GM23338 (cell line): ENCODE measurements around the gene EML4. TPM values are rescaled to one million over a fixed set of nuclear protein-coding genes. Genes with fewer than 3 reads are reported as not detected.

Experiments used
- ATAC-seq: fragments of 200-7000 bp; cut with Tn5 transposase; 3 replicates; pipeline ENCODE4 v1.9.1; 2020
- DNase-seq: peaks from one replicate; pipeline ENCODE4 v3.0.0-alpha.2; 2015; ENCODE audit warnings: low spot score
- H2AFZ ChIP-seq: fragments of 200-600 bp; sonication (generic); 2 replicates; pipeline ENCODE4 v1.8.0; 2016; ENCODE audit warnings: antibody characterized with exemption, mild to moderate bottlenecking, moderate library complexity
- H3F3A ChIP-seq: fragments of 200-600 bp; sonication (generic); replicated peaks from 2 replicates; pipeline ENCODE4 v1.8.0; 2017; ENCODE audit warnings: antibody characterized with exemption, mixed run types, low read depth
- H3K27ac ChIP-seq: fragments of 200-600 bp; sonication (generic); 2 replicates; pipeline ENCODE4 v1.6.1; 2016; ENCODE audit warnings: low read depth
- H3K27me3 ChIP-seq: fragments of 200-600 bp; sonication (generic); 2 replicates; pipeline ENCODE4 v1.8.0; 2016; ENCODE audit warnings: mild to moderate bottlenecking, mixed run types, moderate library complexity; ENCODE audit not compliant: insufficient read depth
- H3K36me3 ChIP-seq: fragments of 200-600 bp; sonication (generic); 2 replicates; pipeline ENCODE4 v1.8.0; 2016; ENCODE audit warnings: mild to moderate bottlenecking; ENCODE audit not compliant: insufficient read depth
- H3K4me1 ChIP-seq: fragments of 200-600 bp; sonication (generic); 2 replicates; pipeline ENCODE4 v1.8.0; 2016; ENCODE audit warnings: mild to moderate bottlenecking, moderate library complexity; ENCODE audit not compliant: insufficient read depth
- H3K4me2 ChIP-seq: fragments of 200-600 bp; sonication (generic); 2 replicates; pipeline ENCODE4 v1.7.1; 2017; ENCODE audit warnings: mixed run types
- H3K4me3 ChIP-seq: fragments of 200-600 bp; sonication (generic); 2 replicates; pipeline ENCODE4 v1.6.1; 2016; ENCODE audit warnings: mixed run types
- H3K79me2 ChIP-seq: fragments of 200-600 bp; sonication (generic); replicated peaks from 2 replicates; pipeline ENCODE4 v1.8.0; 2017; ENCODE audit warnings: mild to moderate bottlenecking; ENCODE audit not compliant: insufficient read depth
- H3K9me2 ChIP-seq: fragments of 200-600 bp; sonication (generic); 2 replicates; pipeline ENCODE4 v1.8.0; 2017; ENCODE audit not compliant: insufficient read depth
- H4K20me1 ChIP-seq: fragments of 200-600 bp; sonication (generic); replicated peaks from 2 replicates; pipeline ENCODE4 v1.8.0; 2017; ENCODE audit warnings: mild to moderate bottlenecking; ENCODE audit not compliant: insufficient read depth
- H3K27ac Mint-ChIP-seq: 2 replicates; pipeline ENCODE4 v1.8.0; 2020; ENCODE audit warnings: inconsistent platforms, mild to moderate bottlenecking, moderate library complexity, mixed read lengths
- H3K27me3 Mint-ChIP-seq: 3 replicates; pipeline ENCODE4 v1.8.0; 2022; ENCODE audit warnings: low read depth, mild to moderate bottlenecking, moderate library complexity, mixed read lengths, inconsistent platforms; ENCODE audit not compliant: insufficient read depth, poor library complexity
- H3K36me3 Mint-ChIP-seq: 3 replicates; pipeline ENCODE4 v1.8.0; 2021; ENCODE audit warnings: low read depth, mild to moderate bottlenecking, inconsistent platforms, moderate library complexity, mixed read lengths
- H3K4me1 Mint-ChIP-seq: 3 replicates; pipeline ENCODE4 v1.8.0; 2020; ENCODE audit warnings: mild to moderate bottlenecking, inconsistent platforms, mixed read lengths
- H3K4me3 Mint-ChIP-seq: 3 replicates; pipeline ENCODE4 v1.8.0; 2021; ENCODE audit warnings: moderate library complexity, mild to moderate bottlenecking, inconsistent platforms, mixed read lengths
- H3K9me3 Mint-ChIP-seq: 3 replicates; pipeline ENCODE4 v1.8.0; 2020; ENCODE audit warnings: moderate library complexity, mild to moderate bottlenecking, inconsistent platforms, mixed read lengths
- CREB1 ChIP-seq: fragments of 250-450 bp; sonication (Bioruptor Pico); IDR thresholded peaks from 2 replicates; pipeline ENCODE4 v1.5.0; 2020; ENCODE audit warnings: low read depth, mild to moderate bottlenecking, moderate library complexity
- CTCF ChIP-seq, 2 experiments: fragments of 200-600 bp in 1 of 2; sonication (generic) in 1 of 2; conservative IDR thresholded peaks; 2 replicates each; pipeline versions ENCODE4 v1.5.1 to v1.6.1; 2016 to 2017; ENCODE audit warnings: antibody characterized with exemption in 2 of 2, low read depth in 2 of 2, mild to moderate bottlenecking in 2 of 2, moderate library complexity in 1 of 2
- EZH2 ChIP-seq: fragments of 200-600 bp; sonication (generic); IDR thresholded peaks from one replicate; pipeline ENCODE4 v1.8.0; 2017; ENCODE audit warnings: antibody characterized with exemption, mild to moderate bottlenecking, low read depth; ENCODE audit not compliant: unreplicated experiment
- JUNB ChIP-seq: IDR thresholded peaks from one replicate; pipeline ENCODE4 v1.6.1; 2016; ENCODE audit warnings: antibody characterized with exemption; ENCODE audit not compliant: unreplicated experiment
- NANOG ChIP-seq: IDR thresholded peaks from 2 replicates; pipeline ENCODE4 v1.6.1; 2016; ENCODE audit warnings: antibody characterized with exemption, borderline replicate concordance
- STAT1 ChIP-seq: IDR thresholded peaks from one replicate; pipeline ENCODE4 v1.6.1; 2016; ENCODE audit warnings: antibody characterized with exemption; ENCODE audit not compliant: unreplicated experiment
- ZNF114 ChIP-seq: fragments of 250-450 bp; sonication (Bioruptor Pico); IDR thresholded peaks from 2 replicates; pipeline ENCODE4 v1.5.0; 2020; ENCODE audit warnings: mild to moderate bottlenecking, moderate library complexity
- ZNF331 ChIP-seq: fragments of 250-450 bp; sonication (Bioruptor Pico); IDR thresholded peaks from 2 replicates; pipeline ENCODE4 v1.5.0; 2020; ENCODE audit warnings: low read depth, mild to moderate bottlenecking, moderate library complexity
- ZNF462 ChIP-seq: fragments of 250-450 bp; sonication (Bioruptor Pico); IDR thresholded peaks from 2 replicates; pipeline ENCODE4 v1.5.0; 2020; ENCODE audit warnings: mild to moderate bottlenecking, moderate library complexity
- polyA plus RNA-seq: library from polyadenylated mRNA; unstranded; fragments of >200 nt; fragmentation: Nextera tagmentation; extraction: Ambion mirVana; gene quantifications from 2 replicates; pipeline ENCODE4 v1.2.1, GENCODE V29; 2016
- total RNA-seq: library from RNA; depleted of rRNA; stranded (reverse); fragments of >200 nt; shearing (Covaris generic); gene quantifications from 2 replicates; pipeline ENCODE4 v1.2.3, GENCODE V29; 2014
- TF ChIP-seq, protein P1 (sequence below): IDR thresholded peaks from 2 replicates; pipeline ENCODE4 v1.6.1; 2016; ENCODE audit warnings: antibody characterized with exemption

Gene EML4
- total and polyA plus RNA-seq, 2 experiments from 2014 or later = 65.3 to 115 TPM

- no peak for TF ChIP-seq CTCF (conservative IDR thresholded peaks at IDR 0.05; ENCODE audit: low read depth in 2 of 2)
- TF ChIP-seq NANOG = no peak
- no peak for TF ChIP-seq EZH2
- no peak for TF ChIP-seq STAT1
Measured at GRCh38 chr2:42324244-42324643, 155.1 kb downstream of the EML4 start (continued).

- peaks cover 36% of the 10 kb centered on the region for H3K36me3 Mint-ChIP-seq
- TF ChIP-seq, protein P1, sequence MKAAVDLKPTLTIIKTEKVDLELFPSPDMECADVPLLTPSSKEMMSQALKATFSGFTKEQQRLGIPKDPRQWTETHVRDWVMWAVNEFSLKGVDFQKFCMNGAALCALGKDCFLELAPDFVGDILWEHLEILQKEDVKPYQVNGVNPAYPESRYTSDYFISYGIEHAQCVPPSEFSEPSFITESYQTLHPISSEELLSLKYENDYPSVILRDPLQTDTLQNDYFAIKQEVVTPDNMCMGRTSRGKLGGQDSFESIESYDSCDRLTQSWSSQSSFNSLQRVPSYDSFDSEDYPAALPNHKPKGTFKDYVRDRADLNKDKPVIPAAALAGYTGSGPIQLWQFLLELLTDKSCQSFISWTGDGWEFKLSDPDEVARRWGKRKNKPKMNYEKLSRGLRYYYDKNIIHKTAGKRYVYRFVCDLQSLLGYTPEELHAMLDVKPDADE = no peak
- TF ChIP-seq ZNF331 (no peak), CREB1 (no peak), NANOG (no peak), ZNF462 (CRISPR knock-in tag) (no peak), CTCF (conservative IDR thresholded peaks at IDR 0.05; ENCODE audit: low read depth in 2 of 2) (no peak), ZNF114 (no peak), JUNB (no peak)
- no peaks in the 10 kb centered on the region for H3K4me1 Mint-ChIP-seq
- no peaks in the 10 kb centered on the region for H3K9me3 Mint-ChIP-seq
- ATAC-seq = no peak
- no peaks in the 10 kb centered on the region for H3K9me2 ChIP-seq
- H3K27ac ChIP-seq = no peak overlapping the region
- H3K79me2 ChIP-seq = no peaks in the 10 kb centered on the region
- no peak for DNase-seq
- peaks cover 19% of the 10 kb centered on the region for H3K36me3 ChIP-seq
- no peak overlapping the region for H3K27ac Mint-ChIP-seq
- H3K4me1 ChIP-seq = no peaks in the 10 kb centered on the region
- H4K20me1 ChIP-seq = no peaks in the 10 kb centered on the region
- H3K27me3 Mint-ChIP-seq = no peaks in the 10 kb centered on the region
- H3K4me3 ChIP-seq = no peak overlapping the region
- no peaks in the 10 kb centered on the region for H3F3A ChIP-seq
- H2AFZ ChIP-seq = no peak overlapping the region
- H3K27me3 ChIP-seq = no peaks in the 10 kb centered on the region
- H3K4me3 Mint-ChIP-seq = no peak overlapping the region
- no peak overlapping the region for H3K4me2 ChIP-seq
Measured at GRCh38 chr2:42324949-42325348, 155.8 kb downstream of the EML4 start.
